Loucy (cell line): ENCODE measurements around the gene BARX1.

ENCODE experiments used
- EZH2phosphoT487 ChIP-seq: fragments of 200-600 bp; IDR thresholded peaks from 2 replicates; pipeline ENCODE4 v1.6.1; 2018; ENCODE audit warnings: antibody characterized with exemption, mild to moderate bottlenecking, moderate library complexity, borderline replicate concordance
- TF ChIP-seq, protein P1 (sequence below): fragments of 200-600 bp; sonication (generic); conservative IDR thresholded peaks from 2 replicates; pipeline ENCODE4 v1.5.1; 2014; ENCODE audit warnings: mild to moderate bottlenecking, antibody characterized with exemption, low read length

DNA sequence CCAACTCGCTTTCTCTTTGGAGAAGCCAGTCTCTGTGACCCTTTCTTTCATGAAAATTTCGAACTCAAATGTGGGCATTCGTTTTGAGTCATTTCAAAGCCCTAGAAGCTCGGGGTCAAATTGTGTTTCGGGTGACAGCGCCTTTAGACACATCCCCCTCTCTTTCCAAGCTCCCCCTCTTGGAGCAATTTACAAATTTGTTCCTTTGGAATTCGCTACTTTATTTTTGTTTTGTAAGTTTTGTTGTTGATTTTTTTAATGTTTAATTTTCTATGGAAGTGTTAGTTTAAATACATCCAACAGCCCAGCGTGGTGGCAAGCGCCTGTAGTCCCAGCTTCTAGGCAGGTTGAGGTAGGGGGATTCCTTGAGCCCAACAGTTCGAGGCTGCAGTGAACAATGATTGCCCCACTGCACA lies 4.6 kb upstream of the BARX1 start:
- TF ChIP-seq, protein P1, sequence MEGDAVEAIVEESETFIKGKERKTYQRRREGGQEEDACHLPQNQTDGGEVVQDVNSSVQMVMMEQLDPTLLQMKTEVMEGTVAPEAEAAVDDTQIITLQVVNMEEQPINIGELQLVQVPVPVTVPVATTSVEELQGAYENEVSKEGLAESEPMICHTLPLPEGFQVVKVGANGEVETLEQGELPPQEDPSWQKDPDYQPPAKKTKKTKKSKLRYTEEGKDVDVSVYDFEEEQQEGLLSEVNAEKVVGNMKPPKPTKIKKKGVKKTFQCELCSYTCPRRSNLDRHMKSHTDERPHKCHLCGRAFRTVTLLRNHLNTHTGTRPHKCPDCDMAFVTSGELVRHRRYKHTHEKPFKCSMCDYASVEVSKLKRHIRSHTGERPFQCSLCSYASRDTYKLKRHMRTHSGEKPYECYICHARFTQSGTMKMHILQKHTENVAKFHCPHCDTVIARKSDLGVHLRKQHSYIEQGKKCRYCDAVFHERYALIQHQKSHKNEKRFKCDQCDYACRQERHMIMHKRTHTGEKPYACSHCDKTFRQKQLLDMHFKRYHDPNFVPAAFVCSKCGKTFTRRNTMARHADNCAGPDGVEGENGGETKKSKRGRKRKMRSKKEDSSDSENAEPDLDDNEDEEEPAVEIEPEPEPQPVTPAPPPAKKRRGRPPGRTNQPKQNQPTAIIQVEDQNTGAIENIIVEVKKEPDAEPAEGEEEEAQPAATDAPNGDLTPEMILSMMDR: no peak
- no peak for TF ChIP-seq EZH2phosphoT487
